Measurements from ENCODE around the gene CENPU. TPM values are rescaled to one million over a fixed set of nuclear protein-coding genes. Genes with fewer than 3 reads are reported as not detected.

Gene CENPU
- total and polyA plus RNA-seq, 2 of the 13 experiments (the other 11 are each of a cell fraction or from before 2014, with no cell fraction given) = 11.7 to 35.8 TPM

DNA sequence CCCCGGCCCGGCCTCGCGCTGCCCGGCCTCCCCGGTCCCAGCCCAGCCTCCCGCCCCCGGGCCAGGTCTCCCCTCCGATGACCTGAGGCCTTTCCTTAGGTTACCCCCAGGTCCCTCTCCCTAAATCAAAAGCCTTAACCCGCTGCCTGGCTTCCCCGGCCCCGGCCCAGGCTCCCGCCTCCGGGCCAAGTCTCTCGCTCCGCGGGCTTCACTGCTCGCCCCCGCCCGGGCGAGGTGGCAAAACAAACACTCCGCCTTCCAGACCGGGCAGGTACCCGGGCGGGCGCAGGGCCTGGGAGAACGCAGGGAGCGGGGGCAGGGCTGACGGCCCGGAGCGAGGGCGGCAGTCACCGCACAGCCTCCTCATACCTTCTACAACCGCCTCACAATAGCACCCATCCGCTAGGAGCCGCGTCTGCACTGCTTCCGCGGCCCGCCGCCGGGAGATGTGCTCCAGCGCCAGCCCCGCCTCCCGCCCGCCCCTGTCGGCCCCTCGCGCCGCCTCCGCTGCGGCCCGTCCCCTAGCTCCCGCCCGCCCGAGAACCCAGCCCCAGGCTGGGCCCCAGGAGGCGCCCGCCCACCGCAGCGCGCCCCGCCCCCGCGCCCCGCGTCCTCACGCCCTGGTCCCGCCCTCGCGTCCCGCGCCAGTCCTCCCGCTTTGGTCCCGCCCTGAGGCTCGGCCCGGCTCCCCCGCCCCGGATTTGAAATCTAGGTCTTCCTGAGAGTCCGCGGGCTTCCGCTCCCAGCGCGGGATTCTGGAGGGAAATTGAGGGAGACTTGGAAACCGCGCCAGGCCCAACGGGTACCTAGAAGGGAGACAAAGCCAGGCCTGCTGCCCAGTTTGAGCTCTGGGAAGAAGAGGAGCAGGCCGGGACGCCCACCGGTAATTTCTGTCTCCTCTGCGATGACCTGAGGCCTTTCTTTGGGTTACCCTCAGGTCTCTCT is 84.6 kb downstream of the CENPU start, which contains the start of the genes CASP3 and PRIMPOL (continued):
- TF ChIP-seq ZNF260 (CRISPR knock-in tag; IDR thresholded peaks at IDR 0.05; ENCODE audit: borderline replicate concordance, low read depth) (no peak), HES4 (CRISPR knock-in tag; IDR thresholded peaks at IDR 0.05; ENCODE audit: borderline replicate concordance) (peak; percentile 9; the same call in 1 of the 2 replicates), GMEB1 (CRISPR knock-in tag; IDR thresholded peaks at IDR 0.05; ENCODE audit: borderline replicate concordance) (peak; percentile 90), SP4 (CRISPR knock-in tag; IDR thresholded peaks at IDR 0.05) (peak; percentile 93), SALL1 (CRISPR knock-in tag; IDR thresholded peaks at IDR 0.05) (peak; percentile 26; the same call in 1 of the 2 replicates), ZNF234 (CRISPR knock-in tag; conservative IDR thresholded peaks at IDR 0.05) (peak; percentile 25; the same call in 1 of the 2 replicates), MAX (IDR thresholded peaks at IDR 0.05) (peak; percentile 52; the same call in 1 of the 2 replicates), KMT2B (CRISPR knock-in tag; IDR thresholded peaks at IDR 0.05) (peak; percentile 18; the same call in 1 of the 2 replicates), RFX3 (CRISPR knock-in tag; IDR thresholded peaks at IDR 0.05) (no peak), NFYC (CRISPR knock-in tag; IDR thresholded peaks at IDR 0.05) (no peak), TGIF2 (CRISPR knock-in tag; IDR thresholded peaks at IDR 0.05) (peak; percentile 20; the same call in 1 of the 2 replicates), AGO2 (optimal IDR thresholded peaks at IDR 0.05; ENCODE audit: low read depth, low read length) (peak; percentile 52), ISX (CRISPR knock-in tag; conservative IDR thresholded peaks at IDR 0.05) (no peak), ZNF570 (CRISPR knock-in tag; IDR thresholded peaks at IDR 0.05; ENCODE audit: borderline replicate concordance) (no peak), IKZF1 (IDR thresholded peaks at IDR 0.05) (no peak), PHF21A (CRISPR knock-in tag; IDR thresholded peaks at IDR 0.05) (no peak), ZNF790 (CRISPR knock-in tag; IDR thresholded peaks at IDR 0.05; ENCODE audit: borderline replicate concordance) (0 out of 2 replicates have a peak, but pooled peaks have one; percentile 80), ARNTL (CRISPR knock-in tag; IDR thresholded peaks at IDR 0.05) (no peak; the same call in 1 of the 2 replicates)
- TF ChIP-seq, protein P1, sequence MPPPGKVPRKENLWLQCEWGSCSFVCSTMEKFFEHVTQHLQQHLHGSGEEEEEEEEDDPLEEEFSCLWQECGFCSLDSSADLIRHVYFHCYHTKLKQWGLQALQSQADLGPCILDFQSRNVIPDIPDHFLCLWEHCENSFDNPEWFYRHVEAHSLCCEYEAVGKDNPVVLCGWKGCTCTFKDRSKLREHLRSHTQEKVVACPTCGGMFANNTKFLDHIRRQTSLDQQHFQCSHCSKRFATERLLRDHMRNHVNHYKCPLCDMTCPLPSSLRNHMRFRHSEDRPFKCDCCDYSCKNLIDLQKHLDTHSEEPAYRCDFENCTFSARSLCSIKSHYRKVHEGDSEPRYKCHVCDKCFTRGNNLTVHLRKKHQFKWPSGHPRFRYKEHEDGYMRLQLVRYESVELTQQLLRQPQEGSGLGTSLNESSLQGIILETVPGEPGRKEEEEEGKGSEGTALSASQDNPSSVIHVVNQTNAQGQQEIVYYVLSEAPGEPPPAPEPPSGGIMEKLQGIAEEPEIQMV (CRISPR knock-in tag; IDR thresholded peaks at IDR 0.05; ENCODE audit: low read depth) = peak; percentile 98
- TF ChIP-seq, protein P2, sequence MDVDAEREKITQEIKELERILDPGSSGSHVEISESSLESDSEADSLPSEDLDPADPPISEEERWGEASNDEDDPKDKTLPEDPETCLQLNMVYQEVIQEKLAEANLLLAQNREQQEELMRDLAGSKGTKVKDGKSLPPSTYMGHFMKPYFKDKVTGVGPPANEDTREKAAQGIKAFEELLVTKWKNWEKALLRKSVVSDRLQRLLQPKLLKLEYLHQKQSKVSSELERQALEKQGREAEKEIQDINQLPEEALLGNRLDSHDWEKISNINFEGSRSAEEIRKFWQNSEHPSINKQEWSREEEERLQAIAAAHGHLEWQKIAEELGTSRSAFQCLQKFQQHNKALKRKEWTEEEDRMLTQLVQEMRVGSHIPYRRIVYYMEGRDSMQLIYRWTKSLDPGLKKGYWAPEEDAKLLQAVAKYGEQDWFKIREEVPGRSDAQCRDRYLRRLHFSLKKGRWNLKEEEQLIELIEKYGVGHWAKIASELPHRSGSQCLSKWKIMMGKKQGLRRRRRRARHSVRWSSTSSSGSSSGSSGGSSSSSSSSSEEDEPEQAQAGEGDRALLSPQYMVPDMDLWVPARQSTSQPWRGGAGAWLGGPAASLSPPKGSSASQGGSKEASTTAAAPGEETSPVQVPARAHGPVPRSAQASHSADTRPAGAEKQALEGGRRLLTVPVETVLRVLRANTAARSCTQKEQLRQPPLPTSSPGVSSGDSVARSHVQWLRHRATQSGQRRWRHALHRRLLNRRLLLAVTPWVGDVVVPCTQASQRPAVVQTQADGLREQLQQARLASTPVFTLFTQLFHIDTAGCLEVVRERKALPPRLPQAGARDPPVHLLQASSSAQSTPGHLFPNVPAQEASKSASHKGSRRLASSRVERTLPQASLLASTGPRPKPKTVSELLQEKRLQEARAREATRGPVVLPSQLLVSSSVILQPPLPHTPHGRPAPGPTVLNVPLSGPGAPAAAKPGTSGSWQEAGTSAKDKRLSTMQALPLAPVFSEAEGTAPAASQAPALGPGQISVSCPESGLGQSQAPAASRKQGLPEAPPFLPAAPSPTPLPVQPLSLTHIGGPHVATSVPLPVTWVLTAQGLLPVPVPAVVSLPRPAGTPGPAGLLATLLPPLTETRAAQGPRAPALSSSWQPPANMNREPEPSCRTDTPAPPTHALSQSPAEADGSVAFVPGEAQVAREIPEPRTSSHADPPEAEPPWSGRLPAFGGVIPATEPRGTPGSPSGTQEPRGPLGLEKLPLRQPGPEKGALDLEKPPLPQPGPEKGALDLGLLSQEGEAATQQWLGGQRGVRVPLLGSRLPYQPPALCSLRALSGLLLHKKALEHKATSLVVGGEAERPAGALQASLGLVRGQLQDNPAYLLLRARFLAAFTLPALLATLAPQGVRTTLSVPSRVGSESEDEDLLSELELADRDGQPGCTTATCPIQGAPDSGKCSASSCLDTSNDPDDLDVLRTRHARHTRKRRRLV (CRISPR knock-in tag; IDR thresholded peaks at IDR 0.05) = 0 out of 2 replicates have a peak, but pooled peaks have one; percentile 19
